Mucosa of stomach (tissue), 1 donor: ENCODE measurements around the gene ZFYVE1.

Source experiments
- H3K27me3 ChIP-seq: one replicate; pipeline ENCODE4 v1.7.0; 2013; ENCODE audit warnings: mild to moderate bottlenecking, low read length; ENCODE audit not compliant: control insufficient read depth, insufficient read depth
- H3K36me3 ChIP-seq: one replicate; pipeline ENCODE4 v1.7.0; 2013; ENCODE audit warnings: low read length; ENCODE audit not compliant: control insufficient read depth, insufficient read depth
- H3K4me1 ChIP-seq: one replicate; pipeline ENCODE4 v1.7.0; 2013; ENCODE audit warnings: mild to moderate bottlenecking, low read length; ENCODE audit not compliant: control insufficient read depth, insufficient read depth
- H3K4me3 ChIP-seq: one replicate; pipeline ENCODE4 v1.7.0; 2013; ENCODE audit warnings: low read length
- H3K9ac ChIP-seq: one replicate; pipeline ENCODE4 v1.7.0; 2013; ENCODE audit warnings: mild to moderate bottlenecking, low read length, moderate library complexity
- H3K9me3 ChIP-seq: one replicate; pipeline ENCODE4 v1.7.0; 2013; ENCODE audit warnings: mild to moderate bottlenecking, low read length, moderate library complexity; ENCODE audit not compliant: control insufficient read depth
- donor health status: Pancreatic carcinoma.

The ZFYVE1 gene

GRCh38 chr14:72947366-72948160 is 79.3 kb downstream of the ZFYVE1 start:
- H3K4me3 ChIP-seq, result no peak overlapping the region
- H3K27me3 ChIP-seq, result no peaks in the 10 kb centered on the region
- peaks cover 7% of the 10 kb centered on the region for H3K36me3 ChIP-seq
- no peaks in the 10 kb centered on the region for H3K9me3 ChIP-seq
- H3K9ac ChIP-seq, result no peak overlapping the region
- H3K4me1 ChIP-seq, result no peaks in the 10 kb centered on the region

- H3K36me3 ChIP-seq, result peaks cover 7% of the 10 kb centered on the region
- no peak overlapping the region for H3K4me3 ChIP-seq
- H3K9ac ChIP-seq, result no peak overlapping the region
- no peaks in the 10 kb centered on the region for H3K4me1 ChIP-seq
- H3K9me3 ChIP-seq, result no peaks in the 10 kb centered on the region
- no peaks in the 10 kb centered on the region for H3K27me3 ChIP-seq
Observed at GRCh38 chr14:72946491-72946890, 80.4 kb downstream of the ZFYVE1 start.

- H3K9ac ChIP-seq, result no peak overlapping the region
- no peaks in the 10 kb centered on the region for H3K4me1 ChIP-seq
- no peaks in the 10 kb centered on the region for H3K9me3 ChIP-seq
- no peak overlapping the region for H3K4me3 ChIP-seq
- no peaks in the 10 kb centered on the region for H3K27me3 ChIP-seq
- peaks cover 7% of the 10 kb centered on the region for H3K36me3 ChIP-seq
Observed at GRCh38 chr14:72945356-72946027, 81.4 kb downstream of the ZFYVE1 start.

- Histone ChIP-seq H3K9ac (no peak overlapping the region), H3K4me3 (no peak overlapping the region), H3K4me1 (no peaks in the 10 kb centered on the region), H3K27me3 (no peaks in the 10 kb centered on the region), H3K9me3 (no peaks in the 10 kb centered on the region), H3K36me3 (peaks cover 7% of the 10 kb centered on the region)
Observed at GRCh38 chr14:72943876-72944430, 83.0 kb downstream of the ZFYVE1 start.

- Histone ChIP-seq H3K4me1 (no peaks in the 10 kb centered on the region), H3K36me3 (peaks cover 7% of the 10 kb centered on the region), H3K4me3 (no peak overlapping the region), H3K27me3 (no peaks in the 10 kb centered on the region), H3K9me3 (no peaks in the 10 kb centered on the region), H3K9ac (no peak overlapping the region)
Observed at GRCh38 chr14:72942934-72943333, 84.0 kb downstream of the ZFYVE1 start.

- H3K9ac ChIP-seq, result no peak overlapping the region
- no peaks in the 10 kb centered on the region for H3K9me3 ChIP-seq
Observed at GRCh38 chr14:72941286-72941985, 85.5 kb downstream of the ZFYVE1 start.

GRCh38 chr14:72939630-72940029 is 87.3 kb downstream of the ZFYVE1 start:
- Histone ChIP-seq H3K9me3 (no peaks in the 10 kb centered on the region), H3K9ac (no peak overlapping the region), H3K36me3 (peaks cover 7% of the 10 kb centered on the region), H3K4me3 (no peak overlapping the region), H3K4me1 (no peaks in the 10 kb centered on the region), H3K27me3 (no peaks in the 10 kb centered on the region)

More at GRCh38 chr14:72941286-72941985, 85.5 kb downstream of the ZFYVE1 start:
- Histone ChIP-seq H3K4me3 (no peak overlapping the region), H3K4me1 (no peaks in the 10 kb centered on the region), H3K36me3 (peaks cover 7% of the 10 kb centered on the region), H3K27me3 (no peaks in the 10 kb centered on the region)

GRCh38 chr14:72932893-72933292 is 94.0 kb downstream of the ZFYVE1 start:
- Histone ChIP-seq H3K9ac (no peak overlapping the region), H3K4me3 (no peak overlapping the region)

GRCh38 chr14:72929316-72930080 is 97.4 kb downstream of the ZFYVE1 start:
- H3K36me3 ChIP-seq, result no peaks in the 10 kb centered on the region

More at GRCh38 chr14:72932893-72933292, 94.0 kb downstream of the ZFYVE1 start:
- Histone ChIP-seq H3K36me3 (no peaks in the 10 kb centered on the region), H3K4me1 (no peaks in the 10 kb centered on the region), H3K27me3 (no peaks in the 10 kb centered on the region), H3K9me3 (no peaks in the 10 kb centered on the region)

GRCh38 chr14:72928872-72929271 is 98.0 kb downstream of the ZFYVE1 start:
- peaks cover 10% of the 10 kb centered on the region for H3K4me1 ChIP-seq
- no peaks in the 10 kb centered on the region for H3K9me3 ChIP-seq
- no peak overlapping the region for H3K9ac ChIP-seq
- no peaks in the 10 kb centered on the region for H3K36me3 ChIP-seq
- no peaks in the 10 kb centered on the region for H3K27me3 ChIP-seq
- no peak overlapping the region for H3K4me3 ChIP-seq

More at GRCh38 chr14:72929316-72930080, 97.4 kb downstream of the ZFYVE1 start:
- Histone ChIP-seq H3K4me3 (no peak overlapping the region), H3K27me3 (no peaks in the 10 kb centered on the region), H3K9ac (no peak overlapping the region), H3K4me1 (peaks cover 7% of the 10 kb centered on the region), H3K9me3 (no peaks in the 10 kb centered on the region)

GRCh38 chr14:72926292-72927028 is 100.4 kb downstream of the ZFYVE1 start, which contains the start of gene DCAF4:
Gene DCAF4, plus strand, starts transcription at chr14:72926464. Its CDS starts 11,515 bp downstream, at chr14:72937979.
- Histone ChIP-seq H3K27me3 (no peaks in the 10 kb centered on the region), H3K4me3 (peak within 1 kb of the TSS; percentile 97), H3K9me3 (no peaks in the 10 kb centered on the region), H3K9ac (peak within 1 kb of the TSS; percentile 89), H3K4me1 (peaks cover 10% of the 10 kb centered on the region), H3K36me3 (no peaks in the 10 kb centered on the region)
